ENCODE measurements around the gene RHOT1. TPM values are rescaled to one million over a fixed set of nuclear protein-coding genes. Genes with fewer than 3 reads are reported as not detected.
"Not testable (repeated sequence)": the region's sequence is repeated elsewhere in the genome, so short reads cannot be mapped to it uniquely, and the experiment has no call there.

RHOT1 gene
- total and polyA plus RNA-seq, 2 experiments from 2014 or later, result 25.2 to 31.9 TPM

DNA sequence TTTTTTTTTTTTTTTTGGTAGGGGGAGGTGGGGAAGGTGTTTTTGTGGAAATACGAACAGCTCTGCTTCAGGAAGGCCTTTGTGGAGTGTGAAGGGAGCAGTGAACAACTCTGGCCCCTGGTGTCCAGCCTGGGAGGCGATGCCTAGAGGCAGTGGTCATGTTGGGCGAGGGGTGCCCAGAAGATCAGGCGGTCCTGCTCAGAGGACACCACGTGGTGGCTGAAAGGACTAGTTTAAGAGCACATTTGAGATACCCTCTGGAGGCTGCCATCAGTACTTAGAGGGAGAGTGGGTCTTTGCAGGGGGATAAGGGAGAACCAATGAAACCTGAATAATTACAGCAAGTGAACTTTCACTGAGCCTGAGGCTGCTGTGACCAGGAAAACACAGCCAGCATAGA lies 40.1 kb upstream of the RHOT1 start:
- no peak for DNase-seq
- Histone ChIP-seq H3K9me3 (ENCODE audit: low read depth) (no peaks in the 10 kb centered on the region), H3K9me2 (ENCODE audit: insufficient read depth) (no peaks in the 10 kb centered on the region), H4K20me1 (ENCODE audit: insufficient read depth) (no peaks in the 10 kb centered on the region), H3K79me2 (ENCODE audit: insufficient read depth) (no peaks in the 10 kb centered on the region), H2AFZ (no peak overlapping the region), H3K4me2 (ENCODE audit: unreplicated experiment) (no peak overlapping the region), H3K27ac (no peak overlapping the region), H3K4me1 (ENCODE audit: insufficient read depth) (no peaks in the 10 kb centered on the region), H3K9ac (no peak overlapping the region), H3K36me3 (ENCODE audit: low read depth) (no peaks in the 10 kb centered on the region), H3F3A (ENCODE audit: insufficient read depth) (no peaks in the 10 kb centered on the region), H3K27me3 (replicated peaks; ENCODE audit: insufficient read depth) (no peaks in the 10 kb centered on the region), H3K4me3 (no peak overlapping the region)
- in situ Hi-C loops (cut with MboI), result no loop called here
- no peak for TF ChIP-seq EZH2 (IDR thresholded peaks at IDR 0.05; ENCODE audit: insufficient read depth, poor library complexity, severe bottlenecking)
- TF ChIP-seq EZH2phosphoT487 (IDR thresholded peaks at IDR 0.05; ENCODE audit: insufficient read depth, low read depth), result no peak
- WGBS, 2 experiments (ENCODE audit: low coverage in 1 of 2, low lambda C conversion rate in 2 of 2, missing lambda C conversion rate in 2 of 2), result 49 to 69% methylated on average over 4 to 5 of the region's 5 CpGs

DNA sequence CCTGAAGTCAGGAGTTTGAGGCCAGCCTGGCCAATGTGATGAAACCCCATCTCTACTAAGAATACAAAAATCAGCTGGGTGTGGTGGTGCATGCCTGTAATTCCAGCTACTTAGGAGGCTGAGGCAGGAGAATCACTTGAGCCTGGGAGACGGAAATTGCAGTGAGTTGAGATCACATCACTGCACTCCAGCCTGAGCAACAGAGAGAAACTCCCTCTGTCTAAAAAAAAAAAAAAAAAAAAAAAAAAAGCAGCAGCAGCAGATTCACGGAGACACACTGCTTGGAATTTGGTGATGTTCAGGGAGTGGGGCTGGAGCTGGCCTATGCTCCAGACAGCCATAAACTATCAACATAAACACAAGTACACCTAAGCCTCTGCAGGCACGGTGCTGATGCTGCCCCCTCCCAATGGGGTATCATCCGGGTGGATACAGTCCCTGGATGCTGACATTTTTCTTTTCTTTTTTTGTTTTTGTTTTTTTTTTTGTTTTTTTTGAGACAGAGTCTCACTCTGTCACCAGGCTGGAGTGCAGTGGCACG lies 39.6 kb upstream of the RHOT1 start:
- Histone ChIP-seq H3K79me2 (ENCODE audit: insufficient read depth) (no peaks in the 10 kb centered on the region), H3K4me3 (no peak overlapping the region), H3K9me2 (ENCODE audit: insufficient read depth) (no peaks in the 10 kb centered on the region), H3K4me1 (ENCODE audit: insufficient read depth) (no peaks in the 10 kb centered on the region), H3K36me3 (ENCODE audit: low read depth) (no peaks in the 10 kb centered on the region), H3K27me3 (replicated peaks; ENCODE audit: insufficient read depth) (no peaks in the 10 kb centered on the region), H4K20me1 (ENCODE audit: insufficient read depth) (no peaks in the 10 kb centered on the region), H3K9me3 (ENCODE audit: low read depth) (no peaks in the 10 kb centered on the region), H2AFZ (no peak overlapping the region), H3K9ac (no peak overlapping the region), H3K27ac (peak overlapping the region; percentile 18; the same call in 1 of the 2 replicates), H3F3A (ENCODE audit: insufficient read depth) (no peaks in the 10 kb centered on the region), H3K4me2 (ENCODE audit: unreplicated experiment) (no peak overlapping the region)
- TF ChIP-seq EZH2phosphoT487 (IDR thresholded peaks at IDR 0.05; ENCODE audit: insufficient read depth, low read depth) (no peak), EZH2 (IDR thresholded peaks at IDR 0.05; ENCODE audit: insufficient read depth, poor library complexity, severe bottlenecking) (no peak)
- WGBS, 2 experiments (ENCODE audit: low coverage in 1 of 2, low lambda C conversion rate in 2 of 2, missing lambda C conversion rate in 2 of 2), result 61% methylated on average over 5 of the region's 5 CpGs
- in situ Hi-C loops (cut with MboI), result no loop called here
- peak; percentile 37 for DNase-seq

DNA sequence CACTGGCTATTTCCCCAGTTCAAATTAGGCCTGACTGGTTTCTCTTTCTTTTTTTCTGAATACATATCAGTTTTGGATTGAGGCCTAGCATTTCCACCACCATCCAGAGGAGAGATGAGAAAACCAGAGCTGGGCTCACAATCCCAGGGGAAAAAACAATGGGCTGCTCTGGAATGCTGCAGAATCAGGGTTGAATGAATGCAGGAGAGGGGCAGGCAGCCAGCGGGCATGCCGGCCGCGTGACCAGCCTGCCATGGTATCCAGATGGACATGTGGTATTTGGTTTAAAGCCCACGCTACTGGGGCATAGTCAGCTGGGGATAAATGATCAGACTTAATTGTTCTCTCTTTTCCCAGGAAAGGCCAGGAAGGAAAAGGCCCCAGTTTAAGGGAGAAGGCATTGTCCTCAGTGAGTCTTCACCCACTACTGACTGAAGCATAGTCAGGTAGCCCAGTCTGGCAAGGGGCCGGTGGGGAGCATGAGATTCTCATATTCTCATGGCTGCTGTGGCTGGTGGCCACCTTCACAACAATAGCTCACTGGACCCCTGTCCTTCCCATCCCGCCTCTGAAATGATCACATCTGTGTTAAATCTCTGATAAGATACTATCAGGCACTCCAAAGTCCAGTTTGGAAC lies 38.7 kb upstream of the RHOT1 start:
- H3K9ac ChIP-seq, result no peak overlapping the region
- no peak for DNase-seq
- no peak overlapping the region for H3K4me3 ChIP-seq
- H3K9me2 ChIP-seq (ENCODE audit: insufficient read depth), result no peaks in the 10 kb centered on the region
- H3K4me2 ChIP-seq (ENCODE audit: unreplicated experiment), result no peak overlapping the region
- H3K27me3 ChIP-seq (replicated peaks; ENCODE audit: insufficient read depth), result no peaks in the 10 kb centered on the region
- in situ Hi-C loops (cut with MboI), result no loop called here
- H4K20me1 ChIP-seq (ENCODE audit: insufficient read depth), result no peaks in the 10 kb centered on the region
- 85 to 88% methylated on average over 6 to 7 of the region's 7 CpGs for WGBS, 2 experiments (ENCODE audit: low coverage in 1 of 2, low lambda C conversion rate in 2 of 2, missing lambda C conversion rate in 2 of 2)
- H3K4me1 ChIP-seq (ENCODE audit: insufficient read depth), result no peaks in the 10 kb centered on the region
- no peaks in the 10 kb centered on the region for H3K79me2 ChIP-seq (ENCODE audit: insufficient read depth)
- no peak for TF ChIP-seq EZH2 (IDR thresholded peaks at IDR 0.05; ENCODE audit: insufficient read depth, poor library complexity, severe bottlenecking)
- TF ChIP-seq EZH2phosphoT487 (IDR thresholded peaks at IDR 0.05; ENCODE audit: insufficient read depth, low read depth), result no peak
- H3K27ac ChIP-seq, result no peak overlapping the region
- H3F3A ChIP-seq (ENCODE audit: insufficient read depth), result no peaks in the 10 kb centered on the region
- no peaks in the 10 kb centered on the region for H3K9me3 ChIP-seq (ENCODE audit: low read depth)
- H3K36me3 ChIP-seq (ENCODE audit: low read depth), result no peaks in the 10 kb centered on the region
- H2AFZ ChIP-seq, result no peak overlapping the region

DNA sequence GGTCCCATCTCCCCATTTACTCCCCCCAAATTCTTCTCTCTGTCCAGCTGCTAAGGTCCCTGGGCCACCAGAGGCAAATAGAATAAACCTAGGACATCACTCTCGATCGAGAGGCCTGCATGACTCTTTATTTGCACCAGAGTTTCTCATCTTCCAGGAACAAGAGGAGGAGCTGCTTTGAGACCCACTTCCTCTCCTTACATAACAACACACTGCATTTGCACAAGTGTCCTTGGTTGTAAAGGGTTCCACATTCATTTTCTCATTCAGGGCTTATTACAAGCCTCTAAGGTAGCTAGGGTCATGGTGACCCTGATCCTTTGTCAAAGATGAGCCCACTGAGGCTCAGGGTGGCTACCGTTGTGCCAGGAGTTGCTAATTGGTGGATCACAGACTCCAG lies 38.1 kb upstream of the RHOT1 start:
- no peaks in the 10 kb centered on the region for H3K4me1 ChIP-seq (ENCODE audit: insufficient read depth)
- no peaks in the 10 kb centered on the region for H3K79me2 ChIP-seq (ENCODE audit: insufficient read depth)
- H3F3A ChIP-seq (ENCODE audit: insufficient read depth), result no peaks in the 10 kb centered on the region
- no peak overlapping the region for H3K4me3 ChIP-seq
- no peaks in the 10 kb centered on the region for H4K20me1 ChIP-seq (ENCODE audit: insufficient read depth)
- no peaks in the 10 kb centered on the region for H3K9me3 ChIP-seq (ENCODE audit: low read depth)
- WGBS, 2 experiments (ENCODE audit: low coverage in 1 of 2, low lambda C conversion rate in 2 of 2, missing lambda C conversion rate in 2 of 2), result 47 to 59% methylated on average over 3 of the region's 3 CpGs
- no peaks in the 10 kb centered on the region for H3K27me3 ChIP-seq (replicated peaks; ENCODE audit: insufficient read depth)
- TF ChIP-seq EZH2phosphoT487 (IDR thresholded peaks at IDR 0.05; ENCODE audit: insufficient read depth, low read depth) (no peak), EZH2 (IDR thresholded peaks at IDR 0.05; ENCODE audit: insufficient read depth, poor library complexity, severe bottlenecking) (no peak)
- in situ Hi-C loops (cut with MboI), result no loop called here
- no peak overlapping the region for H3K9ac ChIP-seq
- H3K4me2 ChIP-seq (ENCODE audit: unreplicated experiment), result no peak overlapping the region
- DNase-seq, result no peak
- no peaks in the 10 kb centered on the region for H3K9me2 ChIP-seq (ENCODE audit: insufficient read depth)
- no peak overlapping the region for H2AFZ ChIP-seq
- no peaks in the 10 kb centered on the region for H3K36me3 ChIP-seq (ENCODE audit: low read depth)
- H3K27ac ChIP-seq, result no peak overlapping the region

DNA sequence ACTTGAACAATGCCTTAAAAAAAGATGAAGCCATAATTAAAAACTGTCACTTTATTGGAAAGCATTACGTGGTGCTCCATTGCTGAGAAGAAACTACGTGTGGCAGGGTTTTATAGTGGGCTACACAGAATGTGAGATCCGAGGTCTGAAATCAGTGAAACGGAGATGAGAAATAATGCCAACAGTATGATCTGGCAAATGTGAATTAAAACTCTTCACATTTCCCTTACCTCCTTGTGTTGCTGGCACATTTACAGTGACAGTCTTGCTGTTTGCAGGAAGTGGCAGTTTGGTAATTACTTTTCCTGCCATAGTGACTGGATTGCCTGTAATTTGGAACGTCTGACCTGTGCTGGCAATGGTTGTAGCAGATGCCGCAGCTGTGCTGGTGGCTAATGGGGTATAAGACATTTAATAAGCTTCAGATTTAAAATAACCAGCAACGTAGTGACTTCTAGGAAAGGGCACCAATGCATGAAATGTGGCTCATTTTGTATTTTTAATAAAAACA lies 35.8 kb upstream of the RHOT1 start:
- DNase-seq; H3F3A ChIP-seq (ENCODE audit: insufficient read depth); H3K27me3 ChIP-seq (replicated peaks; ENCODE audit: insufficient read depth); H4K20me1 ChIP-seq (ENCODE audit: insufficient read depth); H3K9me2 ChIP-seq (ENCODE audit: insufficient read depth); H3K4me1 ChIP-seq (ENCODE audit: insufficient read depth); H3K9me3 ChIP-seq (ENCODE audit: low read depth); H3K27ac ChIP-seq; H3K9ac ChIP-seq; H3K36me3 ChIP-seq (ENCODE audit: low read depth); H3K79me2 ChIP-seq (ENCODE audit: insufficient read depth); H2AFZ ChIP-seq; H3K4me3 ChIP-seq; in situ Hi-C loops (cut with MboI); H3K4me2 ChIP-seq (ENCODE audit: unreplicated experiment): not testable (repeated sequence)
- 63 to 64% methylated on average over 7 of the region's 7 CpGs for WGBS, 2 experiments (ENCODE audit: low coverage in 1 of 2, low lambda C conversion rate in 2 of 2, missing lambda C conversion rate in 2 of 2)

DNA sequence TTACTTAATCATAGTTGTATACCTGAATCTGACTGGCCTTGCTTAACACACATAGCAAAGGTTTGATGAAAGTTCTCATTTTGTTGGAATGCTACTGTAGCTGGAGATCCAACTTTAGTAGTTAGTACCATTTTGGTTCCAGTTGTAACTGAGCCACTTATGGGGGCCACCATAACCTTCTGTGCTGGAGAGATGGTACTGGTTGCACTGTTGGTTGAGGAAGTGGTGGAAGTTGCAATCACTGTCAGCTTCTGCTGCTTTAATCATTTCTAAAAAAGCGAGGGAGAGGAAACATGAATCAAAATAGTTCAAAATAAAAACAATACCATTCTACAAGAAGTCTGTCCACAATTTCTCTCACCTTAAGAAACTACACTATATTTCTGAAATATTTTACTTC lies 35.1 kb upstream of the RHOT1 start:
- DNase-seq; H3K36me3 ChIP-seq (ENCODE audit: low read depth); H4K20me1 ChIP-seq (ENCODE audit: insufficient read depth); in situ Hi-C loops (cut with MboI); H3K4me3 ChIP-seq; H3K4me1 ChIP-seq (ENCODE audit: insufficient read depth); H3K9me2 ChIP-seq (ENCODE audit: insufficient read depth); H3F3A ChIP-seq (ENCODE audit: insufficient read depth); H3K4me2 ChIP-seq (ENCODE audit: unreplicated experiment); H3K9ac ChIP-seq; H2AFZ ChIP-seq; H3K27me3 ChIP-seq (replicated peaks; ENCODE audit: insufficient read depth); H3K27ac ChIP-seq; H3K9me3 ChIP-seq (ENCODE audit: low read depth); H3K79me2 ChIP-seq (ENCODE audit: insufficient read depth): not testable (repeated sequence)
- 62 to 87% methylated on average over 1 of the region's 1 CpG for WGBS, 2 experiments (ENCODE audit: low coverage in 1 of 2, low lambda C conversion rate in 2 of 2, missing lambda C conversion rate in 2 of 2)

All from GM23248 (cell line).